ENCODE measurements around the gene FGD6. TPM values are rescaled to one million over a fixed set of nuclear protein-coding genes. Genes with fewer than 3 reads are reported as not detected.
"Not testable (repeated sequence)": the region's sequence is repeated elsewhere in the genome, so short reads cannot be mapped to it uniquely, and the experiment has no call there.

FGD6 gene
- total and polyA plus RNA-seq, 9 donors: 4.5 to 18.7 (median 15.2) TPM

- no peak overlapping the region for H3K27ac ChIP-seq
- no peaks in the 10 kb centered on the region for H3K27me3 ChIP-seq
- no peaks in the 10 kb centered on the region for H3K9me3 ChIP-seq
- H3K36me3 ChIP-seq: no peaks in the 10 kb centered on the region
- intact Hi-C loops (cut with DNase I): no loop called here
- H3K4me1 ChIP-seq (ENCODE audit: insufficient read depth): peaks cover 2% of the 10 kb centered on the region
- WGBS, 3 donors: 57 to 73% (median 61%) methylated on average over 2 of the region's 2 CpGs
- H3K4me3 ChIP-seq: no peak overlapping the region
- DNase-seq: no peak
- TF ChIP-seq POLR2A (IDR thresholded peaks at IDR 0.05) (no peak), CTCF (IDR thresholded peaks at IDR 0.05) (no peak), EP300 (IDR thresholded peaks at IDR 0.05) (no peak)
Measured at GRCh38 chr12:95142431-95143151, 74.7 kb downstream of the FGD6 start.

GRCh38 chr12:95141310-95141709, 76.0 kb downstream of the FGD6 start:
- Histone ChIP-seq H3K4me1 (ENCODE audit: insufficient read depth) (peaks cover 2% of the 10 kb centered on the region), H3K27me3 (no peaks in the 10 kb centered on the region), H3K4me3 (no peak overlapping the region), H3K9me3 (no peaks in the 10 kb centered on the region), H3K27ac (no peak overlapping the region), H3K36me3 (no peaks in the 10 kb centered on the region)
- intact Hi-C loops (cut with DNase I): no loop called here
- WGBS, 3 donors: 88 to 89% (median 88%) methylated on average over 4 of the region's 4 CpGs
- no peak for TF ChIP-seq CTCF (IDR thresholded peaks at IDR 0.05)
- TF ChIP-seq EP300 (IDR thresholded peaks at IDR 0.05): no peak
- no peak for TF ChIP-seq POLR2A (IDR thresholded peaks at IDR 0.05)
- no peak for DNase-seq

- DNase-seq; H3K4me1 ChIP-seq (ENCODE audit: insufficient read depth); H3K27ac ChIP-seq; H3K36me3 ChIP-seq; intact Hi-C loops (cut with DNase I); H3K4me3 ChIP-seq; H3K9me3 ChIP-seq; H3K27me3 ChIP-seq: not testable (repeated sequence)
- WGBS, 3 donors: 96 to 97% (median 96%) methylated on average over 8 of the region's 8 CpGs
Measured at GRCh38 chr12:95138031-95138430, 79.2 kb downstream of the FGD6 start.

- Histone ChIP-seq H3K27me3 (no peaks in the 10 kb centered on the region), H3K9me3 (no peaks in the 10 kb centered on the region), H3K36me3 (no peaks in the 10 kb centered on the region), H3K4me3 (no peak overlapping the region), H3K4me1 (ENCODE audit: insufficient read depth) (no peaks in the 10 kb centered on the region), H3K27ac (no peak overlapping the region)
- intact Hi-C loops (cut with DNase I): no loop called here
- TF ChIP-seq EP300 (IDR thresholded peaks at IDR 0.05): no peak
- no peak for TF ChIP-seq CTCF (IDR thresholded peaks at IDR 0.05)
- no peak for TF ChIP-seq POLR2A (IDR thresholded peaks at IDR 0.05)
- WGBS, 3 donors: 80 to 82% (median 81%) methylated on average over 1 of the region's 1 CpG
- no peak for DNase-seq
Measured at GRCh38 chr12:95136598-95136997, 80.7 kb downstream of the FGD6 start.

GRCh38 chr12:95134085-95134484, 83.2 kb downstream of the FGD6 start:
- Histone ChIP-seq H3K36me3 (no peaks in the 10 kb centered on the region), H3K27ac (no peak overlapping the region), H3K27me3 (no peaks in the 10 kb centered on the region), H3K9me3 (no peaks in the 10 kb centered on the region), H3K4me3 (no peak overlapping the region), H3K4me1 (ENCODE audit: insufficient read depth) (no peaks in the 10 kb centered on the region)
- WGBS, 3 donors: 88 to 90% (median 90%) methylated on average over 6 of the region's 6 CpGs
- DNase-seq: no peak
- TF ChIP-seq CTCF (IDR thresholded peaks at IDR 0.05) (no peak), POLR2A (IDR thresholded peaks at IDR 0.05) (no peak), EP300 (IDR thresholded peaks at IDR 0.05) (no peak)
- intact Hi-C loops (cut with DNase I): no loop called here

All from ovary (tissue), 9 donors.